ENCODE data around the gene MORC3. TPM values are rescaled to one million over a fixed set of nuclear protein-coding genes. Genes with fewer than 3 reads are reported as not detected.
"Not testable (repeated sequence)": the region's sequence is repeated elsewhere in the genome, so short reads cannot be mapped to it uniquely, and the experiment has no call there.

MORC3 gene
- polyA plus RNA-seq, 5 donors: 36.0 to 56.4 (median 54.4) TPM

- peak; percentile 67 to 77 for DNase-seq
Measured at GRCh38 chr21:36320421-36321324, 676 bp downstream of the MORC3 start.

GRCh38 chr21:36321325-36322082, 1.5 kb downstream of the MORC3 start:
- DNase-seq: peak in 1 of 2 donors; percentile 36

GRCh38 chr21:36322083-36322424, 2.1 kb downstream of the MORC3 start:
- DNase-seq: no peak

DNA sequence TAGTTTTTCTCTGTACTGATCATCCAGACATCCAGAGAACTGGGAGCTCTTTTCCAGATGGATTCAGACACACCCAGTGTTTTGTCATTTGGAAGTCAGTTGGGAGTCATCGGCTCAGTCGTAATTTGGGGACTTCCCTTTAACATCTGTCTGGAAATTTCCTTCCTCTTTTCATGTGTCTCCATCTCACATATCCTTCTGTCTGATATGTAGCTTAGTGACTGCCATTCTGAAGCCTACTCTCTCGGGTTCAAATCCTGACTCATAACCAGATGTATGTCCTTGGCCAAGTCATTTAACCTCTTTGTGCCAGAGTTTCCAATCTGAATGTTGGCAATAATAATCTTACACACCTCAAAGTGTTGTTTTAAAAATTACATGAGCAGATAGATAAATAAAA, 3.0 kb downstream of the MORC3 start:
- no peak for DNase-seq

GRCh38 chr21:36325373-36326010, 5.5 kb downstream of the MORC3 start:
- no peak for DNase-seq

- DNase-seq: no peak
Measured at GRCh38 chr21:36330904-36331303, 10.9 kb downstream of the MORC3 start.

DNA sequence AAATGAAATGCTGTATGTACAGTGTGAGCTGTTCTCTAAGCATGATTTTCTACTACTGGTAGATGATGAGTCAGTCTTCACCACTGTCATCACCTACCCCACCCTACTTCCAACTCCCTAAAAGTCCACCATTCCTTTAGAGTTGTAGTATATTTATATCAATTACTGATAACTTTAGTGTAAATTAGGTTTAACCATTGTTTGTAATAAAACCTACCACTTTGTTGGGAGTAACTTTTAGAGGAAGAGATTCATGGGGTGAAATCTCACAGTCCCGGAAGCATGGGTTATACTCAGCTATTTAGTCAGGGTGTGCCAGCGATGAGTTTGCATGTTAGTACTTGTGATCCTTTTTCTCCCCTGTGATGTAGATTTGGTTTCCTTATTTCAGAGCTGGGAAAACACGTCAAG, 17.1 kb downstream of the MORC3 start:
- no peak for DNase-seq

GRCh38 chr21:36338975-36339374, 19.0 kb downstream of the MORC3 start:
- no peak for DNase-seq

- not testable (repeated sequence) for DNase-seq
Measured at GRCh38 chr21:36342581-36342980, 22.6 kb downstream of the MORC3 start.

GRCh38 chr21:36344931-36345330, 24.9 kb downstream of the MORC3 start:
- DNase-seq: no peak

DNA sequence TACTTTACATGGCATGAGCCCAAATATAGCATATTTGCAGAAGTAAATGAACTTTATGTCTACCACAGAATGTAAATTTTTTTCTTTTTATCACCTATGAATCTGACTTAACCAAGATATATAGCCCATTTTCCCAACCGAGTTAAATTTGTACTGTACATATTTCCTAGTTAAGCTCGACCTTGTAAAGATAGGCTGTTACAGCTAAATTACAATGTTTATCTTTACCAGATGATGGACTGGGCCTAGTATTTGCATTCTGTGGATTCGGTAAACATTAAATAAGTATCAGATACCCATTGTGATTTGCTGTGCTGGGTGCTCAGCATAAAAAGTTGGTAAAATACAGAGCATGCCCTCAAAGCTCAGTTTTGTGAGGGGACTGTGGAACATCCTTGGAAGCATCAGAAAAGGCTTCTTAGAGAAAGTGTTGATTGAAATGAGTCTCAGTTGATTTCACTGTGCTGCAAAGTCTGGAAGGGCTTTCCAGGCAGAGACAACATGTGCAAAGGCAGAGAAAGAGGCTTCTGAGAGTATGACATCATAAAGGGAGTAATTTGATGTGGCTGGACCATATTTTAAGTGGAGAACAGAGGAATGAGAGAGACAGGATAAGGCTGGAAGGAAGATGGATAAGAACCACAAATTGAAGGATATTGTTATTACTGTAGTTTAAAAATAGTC, 27.4 kb downstream of the MORC3 start:
- DNase-seq: no peak

- DNase-seq: no peak
Measured at GRCh38 chr21:36347962-36348328, 27.9 kb downstream of the MORC3 start.

- no peak for DNase-seq
Measured at GRCh38 chr21:36349315-36349714, 29.3 kb downstream of the MORC3 start.

DNA sequence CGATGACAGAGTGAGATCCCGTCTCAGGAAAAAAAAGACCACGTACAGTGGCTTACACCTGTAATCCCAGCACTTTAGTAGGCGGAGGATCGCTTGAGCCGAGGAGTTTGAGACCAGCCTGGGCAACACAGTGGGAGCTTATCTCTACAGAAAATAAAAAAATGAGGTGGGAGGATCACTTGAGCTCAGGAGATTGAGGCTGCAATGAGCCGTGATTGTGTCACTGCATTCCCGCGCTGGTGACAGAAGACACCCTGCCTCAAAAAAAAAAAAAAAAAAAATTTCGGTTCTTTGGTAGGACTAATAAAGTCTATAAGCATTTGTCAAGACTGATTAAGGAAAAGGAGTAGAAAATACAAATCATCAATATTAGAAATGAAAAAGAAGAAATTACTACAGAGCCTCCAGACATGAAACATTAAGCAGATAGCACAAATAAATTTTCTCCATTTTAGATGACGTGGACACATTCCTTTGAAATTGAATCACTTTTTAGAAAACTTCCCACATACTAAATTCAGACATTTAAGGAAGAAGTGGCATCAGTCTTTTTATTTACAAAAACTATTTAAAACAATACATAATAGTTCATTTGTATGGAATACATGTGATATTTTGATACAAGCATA, 30.4 kb downstream of the MORC3 start:
- DNase-seq: no peak

DNA sequence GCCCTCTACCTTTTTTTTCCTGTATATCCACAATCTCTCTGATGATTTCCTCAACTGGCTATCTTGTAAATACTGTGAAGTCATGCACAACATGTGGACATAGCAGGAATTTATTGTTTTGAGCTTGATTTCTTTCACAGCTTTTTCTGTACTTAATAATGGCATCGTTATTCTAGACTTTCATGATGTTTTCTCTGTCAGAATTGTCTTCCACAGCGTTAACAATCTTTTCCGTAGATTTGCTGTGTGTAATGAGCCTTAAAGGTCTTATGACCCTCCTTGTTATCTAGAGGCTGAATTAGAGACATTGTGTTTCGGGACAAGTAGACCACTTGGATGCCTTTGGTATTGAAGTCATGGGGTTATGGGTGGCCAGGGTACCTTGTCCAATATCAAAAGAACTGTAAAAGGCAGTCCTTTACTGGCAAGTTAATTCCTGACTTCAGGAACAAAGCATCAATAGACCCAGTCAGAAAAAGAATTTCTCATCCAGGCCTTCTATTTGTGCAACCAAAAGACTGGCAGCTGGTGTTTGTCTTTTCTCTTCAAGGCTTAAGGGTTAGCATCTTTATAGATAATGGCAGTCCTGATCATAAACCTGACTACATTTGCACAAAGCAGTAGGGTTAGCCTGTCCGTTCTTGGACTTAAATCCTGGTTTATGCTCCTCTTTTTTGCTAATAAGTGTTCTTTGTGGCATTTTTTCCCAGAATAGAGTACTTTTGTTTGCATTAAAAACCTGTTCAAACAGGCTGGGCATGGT, 35.1 kb downstream of the MORC3 start:
- no peak for DNase-seq

GRCh38 chr21:36355868-36356267, 35.9 kb downstream of the MORC3 start:
- no peak for DNase-seq

GRCh38 chr21:36359185-36359584, 39.2 kb downstream of the MORC3 start:
- no peak for DNase-seq

DNA sequence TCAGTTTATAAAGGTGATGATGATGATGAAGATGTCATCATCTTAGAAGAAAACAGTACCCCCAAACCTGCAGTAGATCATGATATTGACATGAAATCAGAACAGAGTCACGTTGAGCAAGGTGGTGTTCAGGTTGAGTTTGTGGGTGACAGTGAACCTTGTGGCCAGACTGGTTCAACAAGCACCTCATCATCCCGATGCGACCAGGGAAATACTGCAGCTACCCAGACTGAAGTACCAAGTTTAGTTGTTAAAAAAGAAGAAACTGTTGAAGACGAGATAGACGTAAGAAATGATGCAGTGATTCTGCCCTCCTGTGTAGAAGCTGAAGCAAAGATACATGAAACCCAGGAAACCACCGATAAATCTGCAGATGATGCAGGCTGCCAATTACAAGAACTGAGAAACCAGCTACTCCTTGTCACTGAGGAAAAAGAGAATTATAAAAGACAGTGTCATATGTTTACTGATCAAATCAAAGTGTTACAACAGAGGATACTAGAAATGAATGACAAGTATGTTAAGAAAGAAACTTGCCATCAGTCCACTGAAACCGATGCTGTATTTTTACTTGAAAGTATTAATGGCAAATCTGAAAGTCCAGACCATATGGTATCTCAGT, 49.2 kb downstream of the MORC3 start:
- no peak for DNase-seq

DNA sequence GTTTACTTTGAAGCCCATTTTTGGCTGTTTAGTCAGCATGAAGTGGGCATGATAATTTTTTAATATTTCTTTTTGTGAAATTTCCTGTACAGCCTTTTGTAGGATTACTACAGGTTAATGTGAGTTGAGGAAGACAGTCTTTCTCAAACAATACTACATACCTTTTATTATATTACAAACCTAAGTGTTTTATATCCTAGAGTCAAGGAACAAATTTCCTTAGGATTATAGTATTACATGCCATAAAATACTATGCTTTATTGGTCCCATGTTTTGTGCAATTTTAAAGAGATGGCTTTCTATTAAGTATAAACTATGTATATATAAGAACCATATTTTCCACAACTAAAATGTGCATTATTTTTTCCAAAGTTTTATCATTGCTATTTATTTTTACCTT, 56.0 kb downstream of the MORC3 start:
- DNase-seq: no peak

- no peak for DNase-seq
Measured at GRCh38 chr21:36377391-36377842, 57.4 kb downstream of the MORC3 start.
